ENCODE measurements around the gene SNX27. TPM values are rescaled to one million over a fixed set of nuclear protein-coding genes. Genes with fewer than 3 reads are reported as not detected.
"Not testable (repeated sequence)": the region's sequence is repeated elsewhere in the genome, so short reads cannot be mapped to it uniquely, and the experiment has no call there.

The SNX27 gene
- polyA plus RNA-seq, 4 donors, result 21.1 to 27.3 (median 23.8) TPM

DNA sequence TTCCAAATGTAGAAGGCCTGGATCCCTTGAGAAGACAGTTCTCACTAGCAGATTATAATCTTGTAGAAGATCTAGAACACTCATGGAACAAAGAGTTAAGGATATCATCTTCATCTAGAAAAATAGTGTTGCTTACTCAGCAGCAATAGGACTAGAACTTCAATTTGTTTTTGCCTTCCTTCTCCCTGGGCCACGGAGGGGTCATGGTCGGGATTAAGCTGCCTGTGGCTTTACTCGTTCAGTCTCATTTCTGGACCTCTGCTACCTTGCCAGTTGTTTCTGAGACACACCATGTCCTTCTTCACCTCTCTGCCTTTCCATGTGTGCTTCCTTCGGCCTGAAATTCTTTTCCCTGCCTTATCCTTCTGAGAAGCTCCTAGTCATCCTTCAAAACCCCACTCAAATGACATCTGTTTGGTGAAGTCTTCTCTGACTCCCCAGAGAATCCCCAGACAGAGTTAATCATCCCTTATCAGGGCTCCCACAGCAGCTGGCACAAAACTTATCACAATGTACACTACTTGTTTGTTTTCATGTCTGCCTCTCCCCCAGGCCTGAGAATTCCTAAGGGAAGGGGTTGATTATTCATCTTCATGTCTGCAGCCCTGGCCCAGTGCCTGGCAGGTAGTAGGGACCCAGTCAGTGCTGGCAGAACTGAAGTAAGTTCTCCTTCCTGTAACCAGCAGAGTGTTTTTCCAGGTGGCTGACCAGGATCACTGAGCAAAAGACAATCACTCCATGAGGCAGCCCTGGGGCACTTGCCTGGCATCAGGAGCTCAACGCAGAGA is 15.5 kb upstream of the SNX27 start:
- DNase-seq (ENCODE audit: low read depth in 4 of 4, low spot score in 3 of 4), result no peak

DNA sequence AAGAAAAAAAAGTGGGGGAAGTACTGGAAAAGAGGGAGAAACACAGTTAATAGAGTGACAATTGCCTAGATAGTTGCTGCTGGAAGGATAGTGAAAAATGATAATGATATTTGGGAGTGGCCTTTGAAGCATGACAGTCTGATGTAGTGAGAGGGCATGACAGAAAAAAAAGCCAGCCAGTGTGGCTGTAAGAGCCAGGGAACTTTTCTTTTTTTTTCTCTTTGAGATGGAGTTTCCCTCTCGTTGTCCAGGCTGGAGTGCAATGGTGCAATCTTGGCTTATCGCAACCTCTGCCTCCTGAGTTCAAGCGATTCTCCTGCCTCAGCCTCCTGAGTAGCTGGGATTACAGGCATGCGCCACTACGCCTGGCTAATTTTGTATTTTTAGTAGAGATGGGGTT is 9.3 kb upstream of the SNX27 start:
- not testable (repeated sequence) for DNase-seq (ENCODE audit: low read depth in 4 of 4, low spot score in 3 of 4)

DNA sequence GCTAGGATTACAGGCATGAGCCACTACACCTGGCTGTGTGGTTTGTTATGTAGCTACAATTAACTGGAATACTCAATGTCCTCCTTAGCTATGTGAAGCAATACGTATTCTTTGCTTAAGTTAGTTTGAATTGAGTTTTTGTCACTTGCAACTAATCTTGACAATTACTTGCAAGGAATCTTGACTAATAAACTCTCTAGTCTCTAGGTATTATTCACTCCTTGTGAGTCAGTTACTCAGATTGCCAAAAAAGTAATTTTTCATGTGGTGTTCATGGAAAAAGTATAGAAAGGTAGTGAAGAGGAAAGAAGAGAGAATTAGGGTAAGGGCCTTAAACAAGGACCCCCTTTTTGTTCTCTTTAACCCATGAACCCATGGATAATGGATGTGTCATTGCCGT is 7.6 kb upstream of the SNX27 start:
- no peak for DNase-seq (ENCODE audit: low read depth in 4 of 4, low spot score in 3 of 4)

DNA sequence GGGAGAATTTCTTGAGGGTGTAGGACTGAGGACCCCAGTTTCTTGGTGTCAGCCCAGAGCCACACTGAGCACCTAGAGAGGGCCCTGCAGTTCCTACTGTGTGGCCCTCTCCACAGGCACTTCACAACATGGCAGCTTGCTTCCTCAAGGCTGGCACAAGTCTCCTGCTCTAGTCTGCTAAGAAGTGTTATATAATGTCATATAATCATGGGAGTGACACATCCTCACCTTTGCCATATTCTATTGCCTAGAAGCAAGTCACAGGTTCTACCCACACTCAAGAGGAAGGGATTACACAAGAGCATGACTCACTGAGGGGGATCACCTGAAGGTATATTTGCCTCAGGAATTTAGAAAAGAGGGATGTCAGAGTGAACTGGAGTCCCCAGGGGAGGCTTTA is 5.5 kb upstream of the SNX27 start:
- DNase-seq (ENCODE audit: low read depth in 4 of 4, low spot score in 3 of 4), result no peak

DNA sequence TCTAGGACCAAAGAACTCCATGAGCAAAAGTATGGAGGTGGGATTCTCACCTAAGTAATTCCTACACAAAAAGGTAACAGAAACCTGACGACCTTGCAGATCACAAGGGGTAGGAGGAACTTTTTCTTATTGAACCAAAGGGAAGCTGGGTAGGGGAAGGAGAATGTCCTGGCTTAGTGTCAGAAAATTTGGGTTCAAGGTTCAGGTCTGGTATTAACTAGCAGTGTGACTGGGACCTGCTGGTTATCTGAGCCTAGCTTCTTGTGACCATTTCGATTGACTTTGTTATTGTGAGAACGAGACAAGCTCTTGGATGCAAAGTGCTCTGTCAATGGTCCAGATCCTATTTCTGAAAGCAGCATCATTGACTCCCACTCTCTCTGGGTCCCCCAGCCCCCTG is 5.0 kb upstream of the SNX27 start:
- no peak for DNase-seq (ENCODE audit: low read depth in 4 of 4, low spot score in 3 of 4)

DNA sequence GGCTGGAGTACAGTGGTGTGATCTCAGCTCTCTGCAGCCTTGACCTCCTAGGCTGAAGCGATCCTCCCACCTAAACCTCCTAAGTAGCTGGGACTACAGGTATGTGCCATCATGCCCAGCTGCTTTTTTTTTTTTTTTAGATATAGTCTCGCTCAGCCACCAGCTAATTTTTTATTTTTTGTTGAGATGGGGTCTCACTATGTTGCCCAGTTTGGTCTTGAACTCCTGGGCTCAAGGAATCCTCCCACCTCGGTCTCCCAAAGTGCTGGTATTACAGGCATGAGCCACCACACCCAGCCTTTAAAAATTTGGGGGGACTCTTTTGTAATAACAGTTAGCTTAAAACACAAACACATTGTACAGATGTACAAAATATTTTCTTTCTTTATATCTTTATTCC is 1.7 kb upstream of the SNX27 start:
- no peak for DNase-seq (ENCODE audit: low read depth in 4 of 4, low spot score in 3 of 4)

DNA sequence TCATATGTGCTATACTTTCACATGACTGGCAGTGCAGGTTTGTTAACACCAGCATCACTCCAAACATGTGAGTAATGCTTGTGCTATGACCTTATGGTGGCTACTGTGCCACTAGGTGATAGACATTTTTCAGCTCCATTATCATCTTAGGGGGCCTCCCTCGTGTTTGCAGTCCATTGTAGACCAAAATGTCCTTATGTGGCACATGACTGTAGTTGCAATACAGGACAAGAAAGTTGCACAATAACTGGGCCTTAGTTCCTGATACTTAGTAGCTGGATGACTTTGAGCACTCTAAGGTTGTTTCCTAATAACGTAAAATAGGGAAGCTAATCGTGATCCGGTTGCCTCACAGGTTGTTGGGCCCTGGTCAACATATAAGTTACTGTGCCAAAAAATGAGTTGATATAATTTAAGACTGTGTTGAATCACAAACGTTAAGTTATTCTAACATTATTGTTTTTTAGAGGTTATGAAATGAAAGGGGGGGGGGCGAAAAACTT is 511 bp upstream of the SNX27 start:
- no peak for DNase-seq (ENCODE audit: low read depth in 4 of 4, low spot score in 3 of 4)

DNA sequence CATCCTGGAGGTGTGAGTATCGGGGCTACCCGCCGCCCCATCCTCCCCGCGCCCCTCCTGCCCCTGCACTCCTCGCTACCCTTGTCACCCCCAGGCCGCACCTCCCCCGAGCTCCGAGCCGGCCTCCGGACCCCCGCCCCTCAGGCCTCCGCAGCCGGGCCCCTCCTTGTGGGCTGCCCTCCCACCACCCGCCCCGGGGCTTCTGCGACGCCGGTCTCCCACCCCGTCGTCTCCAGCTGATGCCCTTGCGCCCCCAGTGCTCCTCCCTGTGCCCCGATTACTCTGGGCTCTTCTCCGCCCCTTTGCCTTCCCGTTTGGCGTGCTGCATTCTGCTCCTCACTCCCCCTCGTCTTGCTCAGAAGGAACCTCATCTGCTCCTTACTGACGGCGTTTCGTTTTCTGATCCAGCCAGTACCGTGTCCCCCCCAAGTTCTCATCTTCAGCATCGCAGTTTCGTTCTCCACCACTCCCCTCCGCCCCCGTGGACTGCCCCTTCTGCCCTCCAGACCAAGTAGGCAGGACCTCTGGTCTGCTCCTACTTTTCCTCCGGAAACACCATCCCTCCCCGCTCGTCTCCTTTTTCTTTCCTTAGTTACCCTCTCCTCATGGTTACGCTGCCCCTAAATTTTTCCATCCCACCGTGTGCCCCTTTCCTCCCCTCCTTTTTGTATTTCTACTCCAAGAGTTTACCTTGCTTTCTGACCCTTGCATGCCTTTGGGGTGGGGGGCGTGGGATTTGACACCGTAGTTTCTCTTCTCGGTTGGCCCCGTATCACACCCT is 841 bp downstream of the SNX27 start:
- no peak for DNase-seq (ENCODE audit: low read depth in 4 of 4, low spot score in 3 of 4)

DNA sequence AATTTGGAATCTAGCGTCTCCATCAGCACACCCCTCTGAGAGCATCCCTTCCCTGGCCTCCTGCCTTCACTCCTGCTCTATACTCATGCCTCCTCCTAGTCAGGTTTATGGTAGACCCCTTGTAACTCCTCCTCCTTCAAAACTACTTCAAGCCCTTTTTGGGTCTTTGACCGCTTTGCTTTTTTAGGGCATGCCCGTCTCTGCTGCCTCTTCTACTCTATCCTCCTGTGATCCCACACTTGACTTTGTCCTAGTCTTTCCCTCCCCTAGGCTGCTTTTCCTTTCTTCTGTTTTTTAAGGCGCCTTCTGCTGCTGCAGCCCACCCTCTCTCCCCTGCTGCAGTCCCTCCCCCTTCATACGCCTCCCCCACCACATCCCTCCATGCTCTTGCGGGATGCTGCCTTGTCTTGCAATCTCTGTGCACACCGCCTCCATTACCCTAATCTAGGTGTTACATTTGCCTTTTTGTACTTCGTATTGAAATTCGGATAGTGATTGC is 1.5 kb downstream of the SNX27 start:
- no peak for DNase-seq (ENCODE audit: low read depth in 4 of 4, low spot score in 3 of 4)

DNA sequence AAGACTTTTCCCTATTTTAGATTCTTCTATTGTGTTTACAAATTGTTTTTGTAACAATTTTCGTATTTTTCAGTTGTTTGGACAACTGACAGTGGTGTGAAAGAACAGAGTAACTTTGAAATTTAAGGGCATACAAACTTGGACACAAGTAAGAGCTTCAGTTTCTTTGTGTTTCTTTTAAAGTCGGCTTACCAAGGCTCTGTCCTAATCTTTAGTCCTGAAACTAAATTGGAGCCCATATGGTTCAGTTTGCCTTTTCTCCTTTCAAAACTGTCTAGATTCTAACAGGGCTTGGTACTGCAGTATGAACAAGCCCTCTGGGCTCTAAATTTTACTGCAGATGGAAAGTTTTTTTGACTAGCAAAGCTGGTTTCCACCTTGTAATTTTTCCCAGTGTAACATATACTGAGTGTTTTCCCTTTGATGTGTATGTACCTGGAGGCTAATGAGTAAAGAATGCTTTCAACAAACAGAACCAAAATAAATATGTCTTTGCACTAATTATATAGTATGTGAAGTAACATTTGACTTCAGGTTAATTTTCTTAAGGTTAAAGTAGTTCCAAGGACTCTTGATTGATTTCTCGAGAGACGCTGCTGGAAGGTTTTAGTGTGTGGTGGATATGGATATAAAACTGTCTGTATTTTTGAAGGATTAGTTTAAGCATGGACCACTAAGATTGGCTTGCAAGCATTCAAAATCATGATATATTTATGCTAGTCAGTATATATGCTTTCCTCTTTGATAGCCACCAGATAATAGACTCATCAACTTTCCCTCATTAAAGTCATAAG is 4.1 kb downstream of the SNX27 start:
- DNase-seq (ENCODE audit: low read depth in 4 of 4, low spot score in 3 of 4), result no peak

DNA sequence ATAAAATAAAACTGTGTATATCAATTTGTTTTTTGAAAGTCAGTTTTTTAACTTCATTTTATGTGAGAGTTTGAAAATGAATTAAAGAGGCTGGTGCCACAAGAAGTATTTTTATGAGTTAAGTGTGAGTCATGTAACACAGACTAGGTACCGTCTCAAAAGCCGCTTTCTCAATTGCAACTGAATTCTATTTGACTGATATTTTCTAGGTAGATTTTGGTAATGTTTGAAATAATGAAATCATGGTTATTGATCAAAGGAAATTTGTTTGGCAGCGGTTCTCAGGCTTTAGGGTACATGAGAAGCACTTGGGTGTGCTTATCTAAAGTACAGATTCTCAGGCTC is 4.6 kb downstream of the SNX27 start:
- no peak for DNase-seq (ENCODE audit: low read depth in 4 of 4, low spot score in 3 of 4)

DNA sequence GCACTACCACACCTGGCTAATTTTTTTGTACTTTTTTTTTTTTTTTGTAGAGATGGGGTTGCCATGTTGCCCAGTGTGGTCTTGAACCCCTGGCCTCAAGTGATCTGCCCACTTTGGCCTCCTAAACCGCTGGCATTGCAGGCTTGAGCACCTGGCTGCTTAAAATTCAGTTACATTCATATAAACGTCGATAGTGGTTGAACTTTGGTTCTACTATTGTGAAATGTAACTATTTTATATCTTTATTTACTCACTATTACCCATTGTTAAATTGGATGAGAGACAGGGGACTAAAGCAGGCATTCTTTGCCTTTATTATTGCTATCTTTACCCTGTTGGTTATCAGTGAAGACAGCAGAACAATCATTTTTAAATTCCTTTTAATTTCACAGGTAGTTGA is 6.2 kb downstream of the SNX27 start:
- DNase-seq (ENCODE audit: low read depth in 4 of 4, low spot score in 3 of 4), result no peak

DNA sequence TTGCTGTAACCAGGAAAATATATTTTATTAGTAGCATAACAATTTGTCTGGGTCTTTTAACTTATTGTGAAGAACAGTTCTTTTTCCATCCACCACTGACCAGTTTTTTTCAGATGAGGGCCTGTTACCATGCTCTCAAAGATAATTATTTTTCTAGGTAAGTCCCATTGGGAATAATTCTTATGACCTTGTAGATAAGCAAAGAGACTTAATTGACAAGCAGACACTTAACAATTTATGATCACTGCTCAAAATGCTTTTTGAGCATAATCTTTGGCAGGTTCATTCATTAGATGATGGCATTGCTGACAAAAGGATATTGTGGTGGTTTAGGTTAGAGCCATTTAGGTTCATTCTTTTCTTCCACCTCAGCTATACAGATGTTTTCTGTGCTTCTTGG is 6.6 kb downstream of the SNX27 start:
- no peak for DNase-seq (ENCODE audit: low read depth in 4 of 4, low spot score in 3 of 4)

DNA sequence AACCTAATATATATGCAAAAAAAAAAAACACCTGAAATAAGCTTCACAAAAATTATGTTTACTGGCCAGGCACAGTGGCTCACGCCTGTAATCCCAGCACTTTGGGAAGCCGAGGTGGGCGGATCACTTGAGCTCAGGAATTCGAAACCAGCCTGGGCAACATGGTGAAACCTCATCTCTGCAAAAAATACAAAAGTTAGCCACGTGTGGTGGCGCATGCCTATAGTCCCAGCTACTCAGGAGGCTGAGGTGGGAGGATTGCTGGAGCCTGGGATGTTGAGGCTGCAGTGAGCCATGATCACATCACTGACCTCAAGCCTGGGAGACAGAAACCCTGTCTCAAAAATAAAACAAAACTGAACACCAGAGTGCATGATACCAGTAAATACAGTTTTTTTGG is 7.1 kb downstream of the SNX27 start:
- DNase-seq (ENCODE audit: low read depth in 4 of 4, low spot score in 3 of 4), result not testable (repeated sequence)

DNA sequence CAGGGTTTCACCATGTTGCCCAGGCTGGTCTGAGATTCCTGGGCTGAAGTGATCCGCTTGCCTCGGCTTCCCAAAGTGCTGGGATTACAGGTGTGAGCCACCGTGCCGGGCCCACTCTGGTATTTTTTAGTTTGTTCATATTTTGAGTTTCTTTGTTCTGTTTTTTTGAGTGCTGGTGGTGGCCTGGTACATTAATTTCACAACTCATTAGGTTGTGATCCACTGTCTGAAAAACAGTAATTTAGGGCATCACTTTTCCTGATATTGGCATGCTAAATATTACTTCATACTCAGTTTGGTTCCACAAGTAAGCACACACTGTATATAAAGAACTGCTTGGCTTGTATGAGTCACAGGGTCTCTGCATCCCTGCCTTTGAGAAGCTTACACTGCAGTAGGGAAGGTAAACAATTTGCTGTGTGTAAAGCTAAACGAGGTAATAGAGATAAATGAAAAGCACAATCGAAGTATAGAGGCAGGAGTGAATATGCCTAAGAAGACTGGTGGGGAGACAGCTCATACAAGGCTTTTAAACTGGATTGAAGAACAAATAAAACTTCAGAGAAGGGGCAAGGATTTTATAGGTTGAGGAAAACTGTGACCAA is 7.7 kb downstream of the SNX27 start:
- DNase-seq (ENCODE audit: low read depth in 4 of 4, low spot score in 3 of 4), result no peak

DNA sequence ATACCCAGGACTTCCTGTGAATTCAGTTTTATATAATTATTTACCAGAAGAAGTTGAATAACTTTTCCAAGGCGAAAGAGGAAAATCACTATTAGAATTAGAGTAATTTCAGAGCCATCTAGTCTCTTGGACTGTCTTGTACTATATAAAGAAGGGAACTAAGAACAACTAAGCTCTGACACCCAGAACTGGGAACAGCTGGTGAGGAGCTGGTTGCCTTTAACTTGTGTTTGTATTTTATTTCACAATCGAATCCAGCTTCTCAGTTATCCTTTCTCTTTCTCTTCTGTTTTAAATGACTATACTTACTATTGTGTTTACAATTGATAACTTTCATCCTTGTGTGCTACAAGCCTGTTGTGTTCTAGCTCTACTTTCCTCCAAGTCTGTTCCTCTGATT is 8.4 kb downstream of the SNX27 start:
- no peak for DNase-seq (ENCODE audit: low read depth in 4 of 4, low spot score in 3 of 4)

DNA sequence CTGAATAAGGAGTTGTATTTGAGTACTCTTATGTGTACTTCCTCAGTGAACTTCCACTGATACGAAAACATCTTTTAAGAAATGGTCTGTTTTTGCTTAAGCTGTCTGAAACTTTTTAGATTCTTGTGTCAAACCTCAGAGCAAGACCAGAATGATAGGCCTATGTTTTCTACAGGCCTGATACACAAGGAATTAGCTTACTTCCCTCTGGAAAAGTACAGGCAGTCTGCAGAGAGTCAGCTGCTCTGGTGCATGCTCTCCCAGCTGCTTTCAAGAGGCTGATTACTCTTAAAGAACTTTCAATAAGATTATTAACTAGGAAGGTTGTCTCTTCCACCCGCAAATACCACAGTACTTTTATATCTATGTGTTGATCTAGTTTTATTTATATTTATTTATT is 9.5 kb downstream of the SNX27 start:
- DNase-seq (ENCODE audit: low read depth in 4 of 4, low spot score in 3 of 4), result no peak

DNA sequence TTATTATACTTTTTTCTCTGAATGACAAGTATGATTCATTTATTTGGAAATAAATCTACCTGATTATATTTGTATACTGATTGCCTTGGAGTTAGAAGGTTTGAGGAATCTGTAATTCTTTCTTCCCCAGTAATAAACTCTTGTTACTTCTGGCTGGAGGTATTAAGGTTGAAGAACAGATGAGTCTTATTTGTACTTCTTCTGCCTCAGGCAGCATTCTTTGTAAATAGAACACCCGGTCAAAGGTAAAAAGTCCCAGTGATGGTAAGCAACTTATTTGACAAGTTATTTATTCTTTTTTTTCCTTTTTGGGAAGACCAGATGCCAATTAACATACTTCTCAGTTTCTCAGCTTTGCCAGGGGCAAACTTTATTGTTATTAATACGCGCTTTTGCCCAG is 12.9 kb downstream of the SNX27 start:
- no peak for DNase-seq (ENCODE audit: low read depth in 4 of 4, low spot score in 3 of 4)

DNA sequence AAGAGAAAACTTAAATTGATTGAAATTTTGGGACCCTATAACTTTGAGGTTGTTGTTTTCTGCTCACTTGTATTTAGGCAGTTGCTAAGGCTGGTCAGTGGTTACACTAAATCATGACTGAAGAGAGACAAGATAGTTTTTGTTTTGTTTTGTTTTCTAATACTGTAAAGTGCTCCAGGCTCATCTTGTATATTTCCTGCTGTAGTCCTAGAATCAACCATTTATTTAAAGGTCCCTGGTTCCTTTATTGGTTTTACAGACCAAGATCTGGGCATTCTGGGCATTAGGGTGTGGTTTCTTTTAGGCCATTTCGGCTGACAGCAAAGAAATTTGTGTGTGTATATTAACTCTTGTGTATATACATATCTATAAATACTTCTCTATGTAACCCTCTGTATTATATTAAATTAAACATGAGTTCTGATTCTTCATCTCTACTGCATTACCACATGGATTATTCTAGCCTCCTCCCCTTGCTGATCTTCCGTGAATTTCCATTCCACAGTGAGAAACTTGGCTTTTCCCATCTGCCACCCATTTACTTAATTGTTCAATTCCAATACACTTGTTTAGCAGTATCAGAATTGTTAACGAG is 15.0 kb downstream of the SNX27 start:
- DNase-seq (ENCODE audit: low read depth in 4 of 4, low spot score in 3 of 4), result no peak

DNA sequence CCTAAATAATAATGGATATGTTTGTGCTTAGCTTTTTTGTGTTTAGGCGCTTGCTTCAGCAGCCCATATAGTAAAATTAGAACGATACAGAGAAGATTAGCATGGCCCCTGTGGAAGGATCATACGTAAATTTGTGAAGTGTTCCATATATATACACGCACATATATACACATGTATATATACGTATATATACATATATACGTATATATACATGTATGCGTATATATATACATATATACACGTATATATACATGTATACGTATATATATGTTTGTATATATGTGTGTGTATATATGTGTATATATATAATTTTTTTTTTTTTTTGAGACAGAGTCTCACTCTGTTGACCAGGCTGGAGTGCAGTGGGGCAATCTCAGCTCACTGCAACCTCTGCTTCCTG is 17.4 kb downstream of the SNX27 start:
- no peak for DNase-seq (ENCODE audit: low read depth in 4 of 4, low spot score in 3 of 4)
